H1 (cell line): Measurements from ENCODE around the gene SNHG17. TPM values are rescaled to one million over a fixed set of nuclear protein-coding genes. Genes with fewer than 3 reads are reported as not detected.

Source experiments
- CTCF ChIA-PET: fragments of 300-600 bp; sonication (Branson Sonifier 250); formaldehyde crosslinking; loops from one replicate; lab custom pipeline; 2021; ENCODE audit not compliant: partially characterized antibody; lab: Charles Lee
- POLR2A ChIA-PET: fragments of 300-600 bp; sonication (Branson Sonifier 250); formaldehyde crosslinking; loops from one replicate; lab custom pipeline; 2021; ENCODE audit warnings: inconsistent platforms; ENCODE audit not compliant: partially characterized antibody; lab: Charles Lee
- DNase-seq, 2 experiments: peaks; one replicate each; pipeline versions ENCODE4 v3.0.0 to v3.0.0-alpha.2; 2010 to 2022; ENCODE audit warnings: low spot score in 2 of 2, low read depth in 1 of 2, mixed read lengths in 1 of 2
- FAIRE-seq: peaks from 2 replicates; lab custom pipeline; 2011; peaks lifted over from hg19 to GRCh38; lab: Jason Lieb, UNC
- H2AFZ ChIP-seq: 2 replicates; pipeline ENCODE4 v1.8.1; 2012; ENCODE audit warnings: low read length, inconsistent platforms
- H2AK5ac ChIP-seq: 2 replicates; pipeline ENCODE4 v1.6.1; 2013; ENCODE audit warnings: low read depth, low read length
- H2BK120ac ChIP-seq: replicated peaks from 2 replicates; pipeline ENCODE3; 2013; ENCODE audit warnings: low read depth, low read length, inconsistent platforms
- H2BK12ac ChIP-seq: 2 replicates; pipeline ENCODE4 v1.6.1; 2013; ENCODE audit warnings: low read depth, low read length
- H2BK15ac ChIP-seq: 2 replicates; pipeline ENCODE4 v1.6.1; 2013; ENCODE audit warnings: low read length
- H2BK20ac ChIP-seq: 2 replicates; pipeline ENCODE4 v1.6.1; 2013; ENCODE audit warnings: low read length
- H2BK5ac ChIP-seq: 2 replicates; pipeline ENCODE4 v1.6.1; 2013; ENCODE audit warnings: low read depth, low read length
- H3K14ac ChIP-seq: 2 replicates; pipeline ENCODE4 v1.6.1; 2013; ENCODE audit warnings: inconsistent platforms; ENCODE audit not compliant: insufficient read length
- H3K18ac ChIP-seq: 2 replicates; pipeline ENCODE4 v1.6.1; 2013; ENCODE audit warnings: low read length; ENCODE audit errors: extremely low read depth
- H3K23ac ChIP-seq: 2 replicates; pipeline ENCODE4 v1.6.1; 2013; ENCODE audit warnings: inconsistent platforms; ENCODE audit not compliant: insufficient read length
- H3K23me2 ChIP-seq: 2 replicates; pipeline ENCODE4 v1.6.1; 2013; ENCODE audit warnings: low read depth, low read length
- H3K27ac ChIP-seq: 2 replicates; pipeline ENCODE4 v1.6.1; 2011; ENCODE audit warnings: low read depth, low read length, inconsistent platforms
- H3K27me3 ChIP-seq, 4 experiments: replicated peaks in 1 of 4; 1 replicate in 1 of 4; 2 replicates in 3 of 4; pipeline versions ENCODE4 v1.6.1 to v1.8.1; 2011 to 2013; ENCODE audit warnings: low read length in 3 of 4, mild to moderate bottlenecking in 3 of 4, inconsistent platforms in 2 of 4, mixed read lengths in 2 of 4, moderate library complexity in 1 of 4; ENCODE audit not compliant: control insufficient read depth in 3 of 4, insufficient read depth in 3 of 4; ENCODE audit errors: extremely low read depth in 1 of 4
- H3K36me3 ChIP-seq, 4 experiments: 2 replicates each; pipeline versions ENCODE4 v1.6.1 to v1.8.1; 2011 to 2013; ENCODE audit warnings: mild to moderate bottlenecking in 4 of 4, low read length in 3 of 4, moderate library complexity in 2 of 4, control low read depth in 1 of 4, inconsistent platforms in 1 of 4; ENCODE audit not compliant: insufficient read depth in 4 of 4, control insufficient read depth in 2 of 4
- H3K4ac ChIP-seq: replicated peaks from 2 replicates; pipeline ENCODE3; 2013; ENCODE audit warnings: low read length, low read depth, mixed read lengths, inconsistent platforms; ENCODE audit not compliant: insufficient read length
- H3K4me1 ChIP-seq, 4 experiments: replicated peaks in 1 of 4; 1 replicate in 1 of 4; 2 replicates in 3 of 4; pipeline versions ENCODE4 v1.6.1 to v1.8.1; 2011 to 2013; ENCODE audit warnings: low read length in 3 of 4, inconsistent platforms in 2 of 4, mixed read lengths in 1 of 4; ENCODE audit not compliant: insufficient read depth in 4 of 4, control insufficient read depth in 3 of 4
- H3K4me2 ChIP-seq, 2 experiments: 2 replicates each; pipeline versions ENCODE4 v1.6.1 to v1.8.1; 2011 to 2013; ENCODE audit warnings: low read depth in 2 of 2, low read length in 2 of 2, control low read depth in 1 of 2, inconsistent platforms in 1 of 2, mild to moderate bottlenecking in 1 of 2; ENCODE audit not compliant: insufficient read depth in 1 of 2
- H3K4me3 ChIP-seq, 4 experiments: fragments of 200-600, 300-600 bp in 1 of 4; sonication (generic), shearing (Covaris generic), sonication (Bioruptor Twin) in 1 of 4; 2 replicates each; pipeline versions ENCODE4 v1.5.1 to v1.8.1; 2011 to 2016; ENCODE audit warnings: low read length in 4 of 4, low read depth in 3 of 4, control low read depth in 2 of 4, inconsistent platforms in 2 of 4, mild to moderate bottlenecking in 2 of 4, mixed read lengths in 1 of 4, moderate library complexity in 1 of 4; ENCODE audit not compliant: insufficient read depth in 2 of 4; ENCODE audit errors: extremely low read depth in 1 of 4
- H3K56ac ChIP-seq: replicated peaks from 2 replicates; pipeline ENCODE3; 2013; ENCODE audit warnings: low read depth, mild to moderate bottlenecking, mixed read lengths, low read length, inconsistent platforms; ENCODE audit not compliant: insufficient read length
- H3K79me1 ChIP-seq: 2 replicates; pipeline ENCODE4 v1.6.1; 2013; ENCODE audit warnings: low read depth, low read length, control low read depth
- H3K79me2 ChIP-seq, 2 experiments: 2 replicates each; pipeline versions ENCODE4 v1.6.1 to v1.8.1; 2012 to 2013; ENCODE audit warnings: low read length in 2 of 2, mild to moderate bottlenecking in 2 of 2, inconsistent platforms in 1 of 2; ENCODE audit not compliant: insufficient read depth in 2 of 2, control insufficient read depth in 1 of 2
- H3K9ac ChIP-seq, 4 experiments: replicated peaks in 1 of 4; 1 replicate in 1 of 4; 2 replicates in 3 of 4; pipeline versions ENCODE4 v1.6.1 to v1.8.1; 2011 to 2013; ENCODE audit warnings: low read depth in 3 of 4, low read length in 3 of 4, control low read depth in 2 of 4, mild to moderate bottlenecking in 2 of 4, moderate library complexity in 2 of 4, inconsistent platforms in 1 of 4; ENCODE audit errors: extremely low read depth in 1 of 4
- H3K9me3 ChIP-seq, 2 experiments: 2 replicates each; pipeline versions ENCODE4 v1.6.1 to v1.8.1; 2012 to 2013; ENCODE audit warnings: mild to moderate bottlenecking in 2 of 2, moderate library complexity in 2 of 2, control low read depth in 1 of 2, inconsistent platforms in 1 of 2, low read depth in 1 of 2, low read length in 1 of 2, mixed read lengths in 1 of 2; ENCODE audit not compliant: insufficient read depth in 2 of 2
- H4K20me1 ChIP-seq, 2 experiments: replicated peaks in 1 of 2; 2 replicates each; pipeline versions ENCODE3 to v1.8.1; 2011 to 2013; ENCODE audit warnings: inconsistent platforms in 2 of 2, low read length in 2 of 2, mild to moderate bottlenecking in 1 of 2; ENCODE audit not compliant: insufficient read depth in 2 of 2, control insufficient read depth in 1 of 2
- H4K5ac ChIP-seq: 2 replicates; pipeline ENCODE4 v1.6.1; 2013; ENCODE audit warnings: low read length, low read depth, mixed read lengths, inconsistent platforms; ENCODE audit not compliant: insufficient read length
- H4K8ac ChIP-seq: 2 replicates; pipeline ENCODE4 v1.8.0; 2013; ENCODE audit warnings: mild to moderate bottlenecking, moderate library complexity, low read length, inconsistent platforms; ENCODE audit not compliant: insufficient read depth; ENCODE audit errors: extremely low read depth
- H4K91ac ChIP-seq: replicated peaks from 2 replicates; pipeline ENCODE3; 2013; ENCODE audit warnings: low read length, mixed read lengths, inconsistent platforms; ENCODE audit not compliant: insufficient read length
- CBX5 ChIP-seq: fragments of 300-800, 300-1000 bp; sonication (generic); IDR thresholded peaks from 2 replicates; pipeline ENCODE4 v1.7.1; 2016; ENCODE audit warnings: antibody characterized with exemption, low read length, low read depth
- JUN ChIP-seq: IDR thresholded peaks from 2 replicates; pipeline ENCODE4 v1.6.1; 2011; ENCODE audit warnings: low read depth, mild to moderate bottlenecking, improper control_type of control experiment, low read length
- KDM4A ChIP-seq: IDR thresholded peaks from one replicate; pipeline ENCODE4 v1.7.1; 2012; ENCODE audit warnings: low read depth, mild to moderate bottlenecking, moderate library complexity, low read length, inconsistent platforms; ENCODE audit not compliant: severe bottlenecking
- NANOG ChIP-seq: IDR thresholded peaks from 2 replicates; pipeline ENCODE4 v1.6.1; 2011; ENCODE audit warnings: low read length, low read depth, mild to moderate bottlenecking, inconsistent platforms; ENCODE audit not compliant: insufficient read depth, poor library complexity, severe bottlenecking
- RNF2 ChIP-seq: fragments of 200-900, 300-1000 bp; sonication (generic); IDR thresholded peaks from 2 replicates; pipeline ENCODE4 v1.7.1; 2016; ENCODE audit warnings: borderline replicate concordance, low read depth, mild to moderate bottlenecking, antibody characterized with exemption, low read length; ENCODE audit not compliant: poor library complexity, severe bottlenecking; ENCODE audit errors: missing control alignments
- RXRA ChIP-seq: IDR thresholded peaks from 2 replicates; pipeline ENCODE4 v1.6.1; 2011; ENCODE audit warnings: low read depth, mild to moderate bottlenecking, low read length, moderate library complexity; ENCODE audit not compliant: insufficient read depth
- SAP30 ChIP-seq: fragments of 300-600 bp; sonication (generic); IDR thresholded peaks from 2 replicates; pipeline ENCODE4 v1.7.1; 2012; ENCODE audit warnings: low read length, moderate library complexity, mild to moderate bottlenecking, inconsistent platforms; ENCODE audit not compliant: insufficient read depth, insufficient replicate concordance
- SIN3A ChIP-seq, 2 experiments: IDR thresholded peaks in 1 of 2; conservative IDR thresholded peaks in 1 of 2; 2 replicates each; pipeline ENCODE4 v1.6.1; 2011 to 2012; ENCODE audit warnings: low read length in 2 of 2, improper control_type of control experiment in 1 of 2, low read depth in 1 of 2, mild to moderate bottlenecking in 1 of 2
- SIRT6 ChIP-seq: IDR thresholded peaks from one replicate; pipeline ENCODE4 v1.7.1; 2012; ENCODE audit warnings: low read length, inconsistent platforms
- TEAD4 ChIP-seq: IDR thresholded peaks from 2 replicates; pipeline ENCODE4 v1.6.1; 2012; ENCODE audit warnings: low read depth, low read length, inconsistent platforms, mixed read lengths
- WGBS, 2 experiments: shearing (Covaris generic) in 1 of 2; methylation state at CpG; one replicate each; pipeline versions ENCODE4 v1.1.6 to v1.1.7; 2013 to 2015; ENCODE audit warnings: low lambda C conversion rate in 2 of 2, mixed read lengths in 2 of 2, inconsistent platforms in 1 of 2, low coverage in 1 of 2, missing lambda C conversion rate in 1 of 2; ENCODE audit not compliant: insufficient replicate concordance in 2 of 2, insufficient coverage in 1 of 2, insufficient read length in 1 of 2; ENCODE audit errors: extremely low coverage in 1 of 2, missing lambda C conversion rate in 1 of 2; 5-methylcytosine and 5-hydroxymethylcytosine counted together
- polyA plus RNA-seq, 7 experiments: library from polyadenylated mRNA; depleted of rRNA in 3 of 7; stranded (reverse) in 5 of 7; unstranded in 2 of 7; fragments of >200 nt in 5 of 7; fragments of 200-250 nt in 2 of 7; gene quantifications; 1 replicate in 5 of 7; 2 replicates in 1 of 7; 4 replicates in 1 of 7; pipeline versions ENCODE4 v1.2.1 to v1.2.3, GENCODE V29; 2011 to 2013; ENCODE audit warnings: missing spikeins in 2 of 7, mixed read lengths in 2 of 7
- total RNA-seq: library from RNA; stranded (reverse); fragmentation: NEBNext Ultra II Directional; extraction: Animal tissue kit (Norgen Biotek cat#: 25700); gene quantifications from 2 replicates; pipeline ENCODE4 v1.2.1, GENCODE V29; 2021

SNHG17 gene
- total and polyA plus RNA-seq, 2 of the 8 experiments (the other 6 are each of a cell fraction or from before 2014, with no cell fraction given), result 59.4 to 59.8 TPM

- 86% methylated on average over 13 of the region's 15 CpGs; no CpG with 5 or more reads in 1 of the 2 experiments for WGBS, 2 experiments
- peaks cover 33 to 53% of the 10 kb centered on the region in 2 experiments for H4K20me1 ChIP-seq
- TF ChIP-seq JUN (no peak), SIN3A (conservative IDR thresholded peaks at IDR 0.05 in 1 of 2, IDR thresholded peaks at IDR 0.05 in 1 of 2; ENCODE audit: low read depth in 1 of 2, low read length in 2 of 2) (no peak), TEAD4 (no peak), KDM4A (no peak), SAP30 (no peak), RNF2 (no peak), NANOG (no peak), RXRA (no peak), SIRT6 (no peak), CBX5 (no peak)
Measured at GRCh38 chr20:38426006-38426897, 8.9 kb downstream of the SNHG17 start.

More at GRCh38 chr20:38426006-38426897, 8.9 kb downstream of the SNHG17 start:
- H3K4me3 ChIP-seq, result no peak overlapping the region
- H2BK15ac ChIP-seq, result no peak overlapping the region
- H3K27me3 ChIP-seq, result no peaks in the 10 kb centered on the region
- H4K5ac ChIP-seq, result no peak overlapping the region
- H3K4me1 ChIP-seq, result no peaks in the 10 kb centered on the region; a peak in 1 of 7 replicates
- CTCF ChIA-PET, result interaction anchor here (0.6 to 3.5 kb wide), 7 partner anchors 8 to 1602 kb away, joined by 3 to 15 read pairs (median 3); partner anchors contain the start of gene SNHG17
- no peak overlapping the region for H2AFZ ChIP-seq
- H3K79me1 ChIP-seq, result peaks cover 31% of the 10 kb centered on the region
- no peak overlapping the region for H2BK12ac ChIP-seq
- no peak overlapping the region for H3K4ac ChIP-seq
- H2BK20ac ChIP-seq, result no peak overlapping the region
- no peak overlapping the region for H4K91ac ChIP-seq
- no peak overlapping the region for H3K27ac ChIP-seq
- H3K36me3 ChIP-seq, result peaks cover 78 to 100% (median 95%) of the 10 kb centered on the region in 4 experiments
- no peak overlapping the region for H2BK120ac ChIP-seq
- no peak overlapping the region for H3K23ac ChIP-seq
- no peaks in the 10 kb centered on the region for H3K9me3 ChIP-seq
- H3K9ac ChIP-seq, result no peak overlapping the region
- no peaks in the 10 kb centered on the region; the same call in 1 of the 2 replicates for H3K23me2 ChIP-seq
- H3K79me2 ChIP-seq, result peaks cover 6 to 72% of the 10 kb centered on the region in 2 experiments; a peak in 3 of 4 replicates
- H4K8ac ChIP-seq, result no peak overlapping the region
- H3K4me2 ChIP-seq, result no peak overlapping the region
- H3K14ac ChIP-seq, result no peak overlapping the region
- no peak overlapping the region for H2BK5ac ChIP-seq
- H3K18ac ChIP-seq, result no peak overlapping the region
- H3K56ac ChIP-seq, result no peak overlapping the region
- POLR2A ChIA-PET, result interaction anchor here (0.8 to 17.6 kb wide), 8 partner anchors 3 to 203 kb away, joined by 3 to 420 read pairs (median 4); partner anchors contain the start of gene SNHG17
- DNase-seq (no peak), FAIRE-seq (no peak)
- H2AK5ac ChIP-seq, result no peak overlapping the region
